Raji (cell line): ENCODE measurements around the gene GJD4.

Source experiments
- POLR2A ChIP-seq: IDR thresholded peaks from 2 replicates; pipeline ENCODE4 v1.6.1; 2011; ENCODE audit warnings: low read depth, low read length, control low read depth; ENCODE audit not compliant: insufficient read depth

GJD4 gene

GRCh38 chr10:35575640-35576039 lies 29.5 kb upstream of the GJD4 start:
- TF ChIP-seq POLR2A, result no peak

GRCh38 chr10:35576730-35577129 lies 28.4 kb upstream of the GJD4 start:
- no peak for TF ChIP-seq POLR2A

GRCh38 chr10:35577926-35578617 lies 27.1 kb upstream of the GJD4 start:
- TF ChIP-seq POLR2A, result no peak

GRCh38 chr10:35578618-35578956 lies 26.6 kb upstream of the GJD4 start:
- TF ChIP-seq POLR2A, result no peak

GRCh38 chr10:35579116-35579515 lies 26.0 kb upstream of the GJD4 start:
- no peak for TF ChIP-seq POLR2A

- TF ChIP-seq POLR2A, result no peak
These were observed 25.3 kb upstream of the GJD4 start for GRCh38 chr10:35579726-35580422.

- no peak for TF ChIP-seq POLR2A
These were observed 24.7 kb upstream of the GJD4 start for GRCh38 chr10:35580423-35580770.

- no peak for TF ChIP-seq POLR2A
These were observed 23.5 kb upstream of the GJD4 start for GRCh38 chr10:35581655-35582054.

GRCh38 chr10:35584946-35585345 lies 20.2 kb upstream of the GJD4 start:
- no peak for TF ChIP-seq POLR2A

GRCh38 chr10:35585356-35585755 lies 19.8 kb upstream of the GJD4 start:
- no peak for TF ChIP-seq POLR2A

GRCh38 chr10:35585903-35586535 lies 19.1 kb upstream of the GJD4 start:
- TF ChIP-seq POLR2A, result no peak

- TF ChIP-seq POLR2A, result no peak
These were observed 16.3 kb upstream of the GJD4 start for GRCh38 chr10:35588836-35589235.

GRCh38 chr10:35592441-35592840 lies 12.7 kb upstream of the GJD4 start:
- TF ChIP-seq POLR2A, result no peak

GRCh38 chr10:35594115-35595079 lies 10.7 kb upstream of the GJD4 start:
- no peak for TF ChIP-seq POLR2A

GRCh38 chr10:35595106-35595505 lies 10.0 kb upstream of the GJD4 start:
- TF ChIP-seq POLR2A, result no peak
